Measurements from ENCODE around the gene ANKRD52. TPM values are rescaled to one million over a fixed set of nuclear protein-coding genes. Genes with fewer than 3 reads are reported as not detected.

The ANKRD52 gene
- polyA plus RNA-seq, 1 donor (not counting 4 experiments of a cell fraction or from before 2014, with no cell fraction given), result 14.0 TPM

GRCh38 chr12:56236985-56237384 lies 21.2 kb downstream of the ANKRD52 start:
- DNase-seq (ENCODE audit: low read depth, low spot score), result no peak
- H3K36me3 ChIP-seq (ENCODE audit: control insufficient read depth in 2 of 2, extremely low read depth in 1 of 2, insufficient read depth in 2 of 2, low read length in 2 of 2), result peaks cover 17 to 27% of the 10 kb centered on the region in 2 experiments
- no peak for TF ChIP-seq CTCF (optimal IDR thresholded peaks at IDR 0.05 in 1 of 3, IDR thresholded peaks at IDR 0.05 in 1 of 3, conservative IDR thresholded peaks at IDR 0.05 in 1 of 3; ENCODE audit: extremely low read depth in 1 of 3, insufficient read depth in 2 of 3, low read length in 3 of 3)
- TF ChIP-seq EZH2 (IDR thresholded peaks at IDR 0.05; ENCODE audit: low read length), result no peak
- dilution Hi-C loops (cut with MboI; ENCODE audit: extremely low pct_ligation_motif_present, low sequenced_read_pairs), result no loop called here
- H3K27ac ChIP-seq (ENCODE audit: control insufficient read depth, insufficient read depth, low read length), result no peak overlapping the region
- H3K79me2 ChIP-seq (ENCODE audit: control insufficient read depth, insufficient read depth, low read length), result no peaks in the 10 kb centered on the region
- H3K9me3 ChIP-seq (ENCODE audit: control insufficient read depth, low read depth, low read length), result no peaks in the 10 kb centered on the region
- H3K4me2 ChIP-seq (ENCODE audit: control insufficient read depth, extremely low read depth, insufficient read depth, low read depth, low read length), result no peak overlapping the region
- no peak overlapping the region for H3K9ac ChIP-seq (ENCODE audit: control insufficient read depth, extremely low read depth, insufficient read depth, low read length)
- no peaks in the 10 kb centered on the region for H3K9me1 ChIP-seq (ENCODE audit: control insufficient read depth, extremely low read depth, insufficient read depth, low read length)
- no peaks in the 10 kb centered on the region for H3K4me1 ChIP-seq (ENCODE audit: control insufficient read depth, extremely low read depth, insufficient read depth, low read length)
- no peaks in the 10 kb centered on the region for H3K27me3 ChIP-seq (ENCODE audit: control insufficient read depth, extremely low read depth, insufficient read depth, low read length)
- FAIRE-seq, result no peak
- peaks cover 3% of the 10 kb centered on the region for H4K20me1 ChIP-seq (ENCODE audit: control insufficient read depth, extremely low read depth, insufficient read depth, low read length)
- H2AFZ ChIP-seq (ENCODE audit: control insufficient read depth, low read length), result no peak overlapping the region
- no peak overlapping the region for H3K4me3 ChIP-seq (ENCODE audit: control insufficient read depth in 2 of 3, extremely low read depth in 1 of 3, insufficient read depth in 2 of 3, low read depth in 1 of 3, low read length in 3 of 3)

GRCh38 chr12:56236091-56236490 lies 22.1 kb downstream of the ANKRD52 start:
- Histone ChIP-seq H3K4me3 (ENCODE audit: control insufficient read depth in 2 of 3, extremely low read depth in 1 of 3, insufficient read depth in 2 of 3, low read depth in 1 of 3, low read length in 3 of 3) (no peak overlapping the region), H3K4me1 (ENCODE audit: control insufficient read depth, extremely low read depth, insufficient read depth, low read length) (no peaks in the 10 kb centered on the region), H3K4me2 (ENCODE audit: control insufficient read depth, extremely low read depth, insufficient read depth, low read depth, low read length) (no peak overlapping the region), H4K20me1 (ENCODE audit: control insufficient read depth, extremely low read depth, insufficient read depth, low read length) (no peaks in the 10 kb centered on the region), H3K9me1 (ENCODE audit: control insufficient read depth, extremely low read depth, insufficient read depth, low read length) (no peaks in the 10 kb centered on the region), H2AFZ (ENCODE audit: control insufficient read depth, low read length) (no peak overlapping the region), H3K27ac (ENCODE audit: control insufficient read depth, insufficient read depth, low read length) (no peak overlapping the region), H3K27me3 (ENCODE audit: control insufficient read depth, extremely low read depth, insufficient read depth, low read length) (no peaks in the 10 kb centered on the region), H3K9me3 (ENCODE audit: control insufficient read depth, low read depth, low read length) (no peaks in the 10 kb centered on the region), H3K9ac (ENCODE audit: control insufficient read depth, extremely low read depth, insufficient read depth, low read length) (no peak overlapping the region), H3K79me2 (ENCODE audit: control insufficient read depth, insufficient read depth, low read length) (no peaks in the 10 kb centered on the region), H3K36me3 (ENCODE audit: control insufficient read depth in 2 of 2, extremely low read depth in 1 of 2, insufficient read depth in 2 of 2, low read length in 2 of 2) (peaks cover 10 to 23% of the 10 kb centered on the region in 2 experiments)
- no peak for DNase-seq (ENCODE audit: low read depth, low spot score)
- no peak for FAIRE-seq
- TF ChIP-seq CTCF (optimal IDR thresholded peaks at IDR 0.05 in 1 of 3, IDR thresholded peaks at IDR 0.05 in 1 of 3, conservative IDR thresholded peaks at IDR 0.05 in 1 of 3; ENCODE audit: extremely low read depth in 1 of 3, insufficient read depth in 2 of 3, low read length in 3 of 3) (no peak), EZH2 (IDR thresholded peaks at IDR 0.05; ENCODE audit: low read length) (no peak)
- dilution Hi-C loops (cut with MboI; ENCODE audit: extremely low pct_ligation_motif_present, low sequenced_read_pairs), result no loop called here
